K562 (cell line): ENCODE results near the gene GLI3. TPM values are rescaled to one million over a fixed set of nuclear protein-coding genes. Genes with fewer than 3 reads are reported as not detected.

Source experiments
- ATAC-seq: fragments of 200-7000 bp; cut with Tn5 transposase; 3 replicates; pipeline ENCODE4 v1.9.1; 2020; ENCODE audit warnings: moderate library complexity
- BruUV-seq: library from RNA; stranded (reverse); fragments of 400-500 nt; replicated peaks from 2 replicates; lab custom pipeline; 2021; lab: Mats Ljungman, UMichigan
- CTCF ChIA-PET: fragments of 300-600 bp; formaldehyde crosslinking; extraction: SDS; loops from one replicate; lab custom pipeline; 2021; ENCODE audit warnings: low intra/inter-chr PET ratio; lab: Yijun Ruan, JAX
- POLR2A ChIA-PET: fragments of 300-600, 350-650 bp; sonication (Branson Sonifier 250); formaldehyde crosslinking; extraction: SDS; loops from one replicate; lab custom pipeline; 2021; ENCODE audit warnings: antibody characterized with exemption, inconsistent platforms; lab: Yijun Ruan, JAX
- DNase-seq, 4 experiments: peaks; one replicate each; pipeline versions ENCODE4 v3.0.0 to v3.0.0-alpha.2; 2011 to 2018; ENCODE audit warnings: low spot score in 3 of 4, mixed read lengths in 3 of 4; ENCODE audit errors: extremely low read depth in 1 of 4
- FAIRE-seq: peaks from 2 replicates; lab custom pipeline; 2011; peaks lifted over from hg19 to GRCh38; lab: Jason Lieb, UNC
- H2AFZ ChIP-seq: 2 replicates; pipeline ENCODE4 v1.6.0; 2011; ENCODE audit warnings: low read depth, low read length, control low read depth, inconsistent platforms
- H3K27ac ChIP-seq: fragments of 200-600 bp; 3 replicates; pipeline ENCODE4 v1.8.0; 2011; ENCODE audit warnings: low read depth, mild to moderate bottlenecking, control low read depth, inconsistent platforms, low read length, moderate library complexity, mixed read lengths; ENCODE audit errors: extremely low read depth
- H3K27me3 ChIP-seq, 2 experiments: fragments of 300-600 bp in 1 of 2; 2 replicates in 1 of 2; 3 replicates in 1 of 2; pipeline versions ENCODE4 v1.6.0 to v1.8.0; 2011; ENCODE audit warnings: inconsistent platforms in 2 of 2, low read length in 2 of 2, mild to moderate bottlenecking in 1 of 2, mixed read lengths in 1 of 2, moderate library complexity in 1 of 2; ENCODE audit not compliant: control insufficient read depth in 2 of 2, insufficient read depth in 2 of 2
- H3K36me3 ChIP-seq: fragments of 300-600 bp; 3 replicates; pipeline ENCODE4 v1.8.0; 2011; ENCODE audit warnings: mild to moderate bottlenecking, low read length, inconsistent platforms; ENCODE audit not compliant: control insufficient read depth, insufficient read depth
- H3K4me1 ChIP-seq, 2 experiments: fragments of 200-600 bp in 1 of 2; replicated peaks in 1 of 2; 2 replicates in 1 of 2; 3 replicates in 1 of 2; pipeline versions ENCODE4 v1.5.1 to v1.8.0; 2011; ENCODE audit warnings: inconsistent platforms in 2 of 2, low read length in 2 of 2, mild to moderate bottlenecking in 1 of 2, mixed read lengths in 1 of 2, moderate library complexity in 1 of 2; ENCODE audit not compliant: control insufficient read depth in 2 of 2, insufficient read depth in 2 of 2
- H3K4me2 ChIP-seq: 2 replicates; pipeline ENCODE4 v1.6.1; 2011; ENCODE audit warnings: low read length, control low read depth, inconsistent platforms, mixed read lengths; ENCODE audit not compliant: insufficient read depth
- H3K4me3 ChIP-seq: fragments of 200-600 bp; sonication (generic), shearing (Covaris generic); 2 replicates; pipeline ENCODE4 v1.5.1; 2016; ENCODE audit warnings: control low read depth, inconsistent platforms
- H3K79me2 ChIP-seq: fragments of 200-600 bp; 3 replicates; pipeline ENCODE4 v1.8.0; 2011; ENCODE audit warnings: low read length, inconsistent platforms; ENCODE audit not compliant: control insufficient read depth, insufficient read depth
- H3K9ac ChIP-seq, 2 experiments: 2 replicates each; pipeline versions ENCODE4 v1.6.0 to v1.6.1; 2011; ENCODE audit warnings: low read depth in 2 of 2, low read length in 2 of 2, control low read depth in 1 of 2, inconsistent platforms in 1 of 2, mild to moderate bottlenecking in 1 of 2, mixed read lengths in 1 of 2; ENCODE audit not compliant: insufficient read depth in 1 of 2
- H3K9me1 ChIP-seq: one replicate; pipeline ENCODE4 v1.6.0; 2011; ENCODE audit warnings: inconsistent platforms, mild to moderate bottlenecking, low read length, moderate library complexity; ENCODE audit not compliant: control insufficient read depth, insufficient read depth
- H3K9me3 ChIP-seq: replicated peaks from 2 replicates; pipeline ENCODE4 v1.5.1; 2011; ENCODE audit warnings: low read depth, low read length, inconsistent platforms; ENCODE audit not compliant: control insufficient read depth, insufficient read depth
- H4K20me1 ChIP-seq: replicated peaks from 2 replicates; pipeline ENCODE4 v1.6.1; 2011; ENCODE audit warnings: low read length, inconsistent platforms, mixed read lengths; ENCODE audit not compliant: control insufficient read depth, insufficient read depth
- BCOR ChIP-seq: fragments of 450-650 bp; IDR thresholded peaks from 2 replicates; pipeline ENCODE4 v1.6.1; 2016
- CC2D1A ChIP-seq: fragments of 450-650 bp; IDR thresholded peaks from 2 replicates; pipeline ENCODE4 v1.6.1; 2017; ENCODE audit warnings: mild to moderate bottlenecking
- CREB5 ChIP-seq: fragments of 250-450 bp; sonication (Bioruptor Pico); IDR thresholded peaks from 2 replicates; pipeline ENCODE4 v1.5.0; 2020; ENCODE audit warnings: mild to moderate bottlenecking
- IRF1 ChIP-seq: sonication (generic); formaldehyde crosslinking; IDR thresholded peaks from 2 replicates; pipeline ENCODE4 v1.8.0; 2022; ENCODE audit warnings: missing genetic modification reagents, mild to moderate bottlenecking, borderline replicate concordance
- PRDM10 ChIP-seq: fragments of 450-650 bp; IDR thresholded peaks from 2 replicates; pipeline ENCODE4 v1.6.1; 2018; ENCODE audit not compliant: partially characterized antibody
- RFX5 ChIP-seq: IDR thresholded peaks from 2 replicates; pipeline ENCODE4 v1.6.1; 2011; ENCODE audit warnings: low read depth, mild to moderate bottlenecking, improper control_type of control experiment, low read length
- SRSF1 ChIP-seq: fragments of 200-400 bp; formaldehyde crosslinking; IDR thresholded peaks from 2 replicates; pipeline ENCODE4 v1.6.1; 2017; ENCODE audit warnings: mild to moderate bottlenecking, low read depth, low read length, moderate library complexity
- STAT5A ChIP-seq: IDR thresholded peaks from 2 replicates; pipeline ENCODE4 v1.6.1; 2012; ENCODE audit warnings: low read length, inconsistent platforms, borderline replicate concordance
- STAT6 ChIP-seq: sonication (generic); formaldehyde crosslinking; IDR thresholded peaks from 2 replicates; pipeline ENCODE4 v1.8.1; 2023; ENCODE audit warnings: mild to moderate bottlenecking, missing genetic modification reagents
- TCF7 ChIP-seq: sonication (generic); IDR thresholded peaks from 2 replicates; pipeline ENCODE4 v1.6.1; 2016; ENCODE audit warnings: antibody characterized with exemption, borderline replicate concordance
- TEAD1 ChIP-seq, 2 experiments: fragments of 450-650 bp in 1 of 2; sonication (generic) in 1 of 2; formaldehyde crosslinking; IDR thresholded peaks; 2 replicates each; pipeline versions ENCODE4 v1.4.0 to v1.8.0; 2020 to 2022; ENCODE audit warnings: mild to moderate bottlenecking in 2 of 2, missing genetic modification reagents in 1 of 2
- XRCC3 ChIP-seq: fragments of 450-650 bp; IDR thresholded peaks from 2 replicates; pipeline ENCODE4 v1.6.1; 2017; ENCODE audit warnings: mild to moderate bottlenecking, moderate library complexity
- ZBTB1 ChIP-seq: sonication (generic); formaldehyde crosslinking; IDR thresholded peaks from 2 replicates; pipeline ENCODE4 v1.8.1; 2023; ENCODE audit warnings: missing genetic modification reagents, low read depth, mild to moderate bottlenecking, borderline replicate concordance
- ZC3H11A ChIP-seq: IDR thresholded peaks from 2 replicates; pipeline ENCODE4 v1.6.1; 2012; ENCODE audit warnings: low read depth, low read length, improper control_type of control experiment
- WGBS: fragments of 100-300 bp; shearing (Covaris generic); methylation state at CpG from one replicate; pipeline ENCODE4 v1.1.6; 2016; ENCODE audit warnings: low coverage, mixed read lengths; ENCODE audit not compliant: insufficient coverage; ENCODE audit errors: missing lambda C conversion rate; 5-methylcytosine and 5-hydroxymethylcytosine counted together
- in situ Hi-C: fragments of 300-500 bp; cut with MboI; formaldehyde crosslinking; loops from 4 replicates; pipeline ENCODE4 v1.15.0; 2018; ENCODE audit warnings: inconsistent platforms, mixed read lengths
- intact Hi-C: fragments of 100-400 bp; cut with micrococcal nuclease; formaldehyde crosslinking; loops from 2 replicates; pipeline ENCODE4 v1.14.2; 2022
- polyA plus RNA-seq, 8 experiments: library from polyadenylated mRNA; depleted of rRNA in 4 of 8; stranded (reverse) in 5 of 8; unstranded in 3 of 8; fragments of >200 nt; fragmentation: Nextera tagmentation in 2 of 8; fragmentation: Illumina TruSeq in 1 of 8; extraction: Ambion mirVana in 2 of 8; extraction: Trizol in 1 of 8; gene quantifications; 2 replicates each; pipeline versions ENCODE4 v1.2.1 to v1.2.3, GENCODE V29; 2011 to 2014; ENCODE audit warnings: inconsistent platforms in 1 of 8, missing spikeins in 1 of 8
- total RNA-seq, 7 experiments: library from RNA; depleted of rRNA in 6 of 7; stranded (reverse); fragments of >200 nt in 6 of 7; fragmentation: Illumina TruSeq in 2 of 7; extraction: Trizol in 2 of 7; gene quantifications; 2 replicates each; pipeline versions ENCODE4 v1.2.1 to v1.2.3, GENCODE V29; 2011 to 2021; ENCODE audit warnings: low replicate concordance in 1 of 7

The GLI3 gene
- total and polyA plus RNA-seq, 9 of the 15 experiments (the other 6 are each of a cell fraction or from before 2014, with no cell fraction given) = 0.01 to 0.18 (median 0.07) TPM; not detected in 6

- no TSS peak for BruUV-seq
- H3K79me2 ChIP-seq = no peaks in the 10 kb centered on the region
- no peak overlapping the region for H3K27ac ChIP-seq
- H3K9me3 ChIP-seq = no peaks in the 10 kb centered on the region
- ChIA-PET CTCF (no interaction called here), POLR2A (no interaction called here)
- in situ Hi-C loops (no loop called here), intact Hi-C loops (no loop called here)
- H3K36me3 ChIP-seq = no peaks in the 10 kb centered on the region
- TF ChIP-seq XRCC3 (no peak), TCF7 (no peak), PRDM10 (no peak), TEAD1 (CRISPR knock-in tag; IDR thresholded peaks at IDR 0.05) (no peak), SRSF1 (no peak), BCOR (no peak), CC2D1A (no peak), CREB5 (no peak), RFX5 (no peak), STAT5A (no peak), ZC3H11A (no peak), ZBTB1 (CRISPR knock-in tag) (no peak), IRF1 (CRISPR knock-in tag) (no peak), STAT6 (CRISPR knock-in tag) (no peak)
- TF ChIP-seq, all 486 proteins: peak for 0
- Histone ChIP-seq H4K20me1 (no peaks in the 10 kb centered on the region; the same call in 1 of the 2 replicates), H3K4me3 (no peak overlapping the region), H3K27me3 (peaks cover 0 to 10% of the 10 kb centered on the region in 2 experiments; a peak in 2 of 5 replicates), H3K4me1 (no peaks in the 10 kb centered on the region), H3K9me1 (no peaks in the 10 kb centered on the region), H3K9ac (no peak overlapping the region), H3K4me2 (no peak overlapping the region), H2AFZ (no peak overlapping the region)
- DNase-seq = no peak
- no peak for FAIRE-seq
- ATAC-seq = no peak
- WGBS = 0% methylated on average over 4 of the region's 4 CpGs
These were observed 97.3 kb downstream of the GLI3 start for GRCh38 chr7:42139751-42140150.
